PFSK-1 (cell line): ENCODE data around the gene CASK.

Experiments used
- FOXP2 ChIP-seq: optimal IDR thresholded peaks from 2 replicates; pipeline ENCODE3; 2011; ENCODE audit warnings: borderline replicate concordance, control low read depth, inconsistent platforms; ENCODE audit not compliant: insufficient read depth; ENCODE audit errors: extremely low read length, extremely low read depth
- POLR2AphosphoS5 ChIP-seq: IDR thresholded peaks from 2 replicates; pipeline ENCODE4 v1.6.1; 2012; ENCODE audit warnings: low read depth, mild to moderate bottlenecking, control low read depth, low read length, moderate library complexity
- REST ChIP-seq, 2 experiments: IDR thresholded peaks; 2 replicates each; pipeline versions ENCODE4 v1.6.1 to v1.8.0; 2011 to 2012; ENCODE audit warnings: low read depth in 2 of 2, low read length in 2 of 2, control low read depth in 1 of 2, inconsistent platforms in 1 of 2, mild to moderate bottlenecking in 1 of 2, moderate library complexity in 1 of 2; ENCODE audit not compliant: insufficient read depth in 1 of 2
- SIN3A ChIP-seq: IDR thresholded peaks from 2 replicates; pipeline ENCODE4 v1.6.1; 2012; ENCODE audit warnings: mild to moderate bottlenecking, low read length, moderate library complexity, borderline replicate concordance; ENCODE audit not compliant: insufficient read depth
- TAF1 ChIP-seq: IDR thresholded peaks from 2 replicates; pipeline ENCODE4 v1.6.1; 2012; ENCODE audit warnings: low read length, control low read depth, borderline replicate concordance; ENCODE audit not compliant: insufficient read depth

CASK gene

DNA sequence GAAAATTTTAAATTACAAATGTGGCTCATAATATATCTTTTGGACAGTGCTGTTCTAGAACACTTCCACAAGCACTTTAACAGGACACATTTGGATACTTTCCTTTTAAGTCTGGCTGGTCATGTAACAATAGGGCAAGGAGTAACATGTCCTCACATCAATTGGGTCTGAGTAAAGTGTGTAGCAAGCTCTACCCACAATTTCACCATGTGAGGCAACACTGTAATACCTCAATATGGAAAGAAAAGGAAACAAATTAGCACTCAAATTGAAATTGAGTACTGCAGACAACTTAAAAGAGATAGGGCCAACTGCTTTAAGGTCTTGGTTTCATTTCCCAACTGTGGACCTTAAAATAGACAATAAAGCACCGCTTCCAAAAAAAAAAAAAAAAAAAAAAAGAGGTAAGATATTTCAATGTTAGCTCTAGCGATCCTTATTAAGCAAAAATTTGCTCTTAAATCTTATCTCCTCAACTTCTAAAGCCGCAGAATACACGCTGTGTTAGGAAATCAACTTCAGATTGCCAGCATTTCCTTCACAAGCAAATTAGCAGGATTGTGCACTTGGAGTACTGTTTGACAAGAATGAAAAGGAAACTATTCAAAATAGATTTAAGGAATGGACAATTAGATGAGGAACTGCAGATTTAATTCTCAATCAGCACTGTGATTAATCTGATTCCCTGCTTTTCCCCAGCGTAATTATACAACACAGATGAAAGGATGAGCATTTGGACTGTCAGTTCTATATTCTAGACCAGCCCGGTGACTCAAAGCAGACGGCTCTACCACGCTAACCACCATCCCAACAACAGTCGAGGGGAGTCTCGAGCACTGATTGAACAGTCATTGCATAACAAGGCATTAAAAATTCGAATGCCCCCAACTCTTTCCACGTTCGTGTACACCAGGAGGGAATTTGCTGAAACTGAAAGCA, 1.6 kb downstream of the CASK start:
- TF ChIP-seq TAF1 (no peak), FOXP2 (no peak), SIN3A (no peak)

DNA sequence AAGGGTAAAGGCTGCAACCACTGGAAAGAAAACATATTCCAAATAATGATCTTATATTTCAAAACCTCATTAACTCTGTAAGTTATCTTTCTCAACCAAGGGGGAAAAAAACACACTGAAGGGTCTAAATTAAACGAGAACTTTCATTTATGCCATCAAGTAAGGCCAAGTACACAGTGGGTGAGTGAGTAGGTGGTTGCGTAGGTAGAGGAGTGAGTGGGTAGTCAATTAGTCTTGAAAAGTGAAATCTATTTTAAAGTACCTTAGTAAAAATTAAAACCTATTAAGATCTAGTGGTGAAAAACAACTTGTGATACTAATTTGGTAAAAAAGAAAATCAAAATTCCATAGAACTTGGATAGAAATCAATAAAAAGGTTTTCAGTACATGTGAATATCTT, 3.5 kb downstream of the CASK start:
- no peak for TF ChIP-seq TAF1
- TF ChIP-seq FOXP2 = no peak
- no peak for TF ChIP-seq REST (IDR thresholded peaks at IDR 0.05; ENCODE audit: insufficient read depth in 1 of 2, low read depth in 2 of 2, low read length in 2 of 2)
- no peak for TF ChIP-seq POLR2AphosphoS5
- TF ChIP-seq SIN3A = no peak

DNA sequence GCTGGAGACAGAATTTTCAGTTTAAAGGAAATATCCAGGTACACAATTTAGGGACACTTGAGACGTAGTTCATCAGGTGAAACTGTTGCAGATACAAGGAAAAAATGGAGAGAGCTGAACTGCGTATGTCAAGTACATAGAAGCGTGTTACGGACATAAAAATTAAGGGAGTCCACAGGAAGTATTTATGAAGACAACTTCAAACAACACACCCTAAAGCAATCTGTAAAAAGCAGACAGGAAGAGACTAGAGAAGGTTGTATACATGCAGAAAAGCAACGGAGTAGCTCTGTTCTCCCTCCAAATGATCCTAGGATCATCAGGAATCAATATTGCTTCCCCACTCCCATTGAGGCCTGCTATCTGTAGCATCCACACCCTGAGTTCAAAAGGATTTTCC, 5.8 kb downstream of the CASK start:
- no peak for TF ChIP-seq TAF1

DNA sequence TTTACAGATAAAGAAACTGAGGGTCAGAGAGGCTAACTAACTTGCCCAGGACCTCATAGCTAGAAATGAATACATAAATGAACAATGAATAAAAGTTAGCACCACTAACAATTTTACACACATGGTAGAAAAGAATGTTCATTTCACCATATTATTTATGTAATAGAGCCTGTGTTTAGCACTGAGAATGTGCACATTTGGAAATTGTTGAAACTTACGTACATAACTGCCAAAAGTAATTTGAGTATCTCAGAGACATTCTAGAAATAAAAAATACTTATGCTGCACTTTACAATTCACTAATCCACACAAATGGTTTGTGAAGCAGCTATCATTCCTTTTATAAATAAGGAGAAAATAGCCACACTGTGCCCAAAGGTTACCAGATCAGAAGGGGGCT, 9.9 kb downstream of the CASK start:
- no peak for TF ChIP-seq REST (IDR thresholded peaks at IDR 0.05; ENCODE audit: insufficient read depth in 1 of 2, low read depth in 2 of 2, low read length in 2 of 2)
- TF ChIP-seq SIN3A = no peak

DNA sequence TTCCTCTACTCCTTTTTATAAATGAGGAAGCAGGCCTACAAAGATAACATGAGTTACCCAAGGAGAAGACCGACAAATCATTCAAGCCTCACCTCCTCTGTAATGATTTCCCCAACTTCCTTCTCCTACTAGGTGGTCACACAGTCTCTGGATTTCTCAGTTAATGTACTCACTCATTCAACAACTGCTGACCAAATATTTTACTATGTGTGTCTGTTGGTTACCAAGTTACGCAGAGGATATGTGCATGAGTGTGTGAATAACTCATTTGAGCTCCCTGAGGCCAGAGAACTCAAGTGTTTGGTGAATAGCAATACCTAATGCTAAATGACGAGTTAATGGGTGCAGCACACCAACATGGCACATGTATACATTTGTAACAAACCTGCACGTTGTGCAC, 10.4 kb downstream of the CASK start:
- TF ChIP-seq TAF1 (no peak), POLR2AphosphoS5 (no peak), FOXP2 (no peak)

- no peak for TF ChIP-seq REST (IDR thresholded peaks at IDR 0.05; ENCODE audit: insufficient read depth in 1 of 2, low read depth in 2 of 2, low read length in 2 of 2)
- TF ChIP-seq TAF1 = no peak
- TF ChIP-seq POLR2AphosphoS5 = no peak
These were observed 14.3 kb downstream of the CASK start for GRCh38 chrX:41909068-41909467.

DNA sequence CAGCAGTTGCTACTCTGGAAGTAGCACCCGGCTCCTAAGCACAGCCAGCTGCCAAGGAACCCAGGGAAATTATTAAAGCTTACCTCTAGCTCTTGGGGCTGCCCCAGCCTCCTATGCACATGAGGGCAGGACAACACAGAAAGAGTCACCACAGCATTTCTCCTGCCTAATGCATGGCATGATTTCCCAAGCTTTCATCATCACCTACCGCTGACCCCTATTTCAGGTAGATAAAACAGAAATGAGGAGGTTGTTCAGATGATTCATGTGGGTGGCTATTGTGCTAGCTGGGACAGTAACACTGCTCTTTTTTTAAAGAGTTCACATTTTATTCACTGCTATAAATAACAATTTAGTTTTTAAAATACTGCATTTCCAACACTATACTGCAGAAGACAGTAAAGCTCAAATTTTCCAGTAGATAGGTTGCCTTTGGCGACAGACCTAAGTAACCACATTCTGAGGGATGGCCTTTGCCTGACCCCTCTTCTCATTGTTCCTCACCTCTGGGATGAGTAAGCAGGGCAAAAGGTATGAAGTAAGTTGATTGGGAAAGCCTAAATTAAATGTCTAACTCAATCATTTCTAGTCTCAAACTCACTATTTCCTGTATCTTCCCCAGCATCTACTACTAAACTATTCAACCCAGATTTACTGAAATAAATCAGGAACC, 16.7 kb downstream of the CASK start:
- no peak for TF ChIP-seq TAF1
- no peak for TF ChIP-seq FOXP2
- TF ChIP-seq REST (IDR thresholded peaks at IDR 0.05; ENCODE audit: insufficient read depth in 1 of 2, low read depth in 2 of 2, low read length in 2 of 2) = no peak
- no peak for TF ChIP-seq POLR2AphosphoS5
- TF ChIP-seq SIN3A = no peak
